ENCODE measurements around the gene ATP2B1.

Gene ATP2B1

GRCh38 chr12:89709157-89709994 lies 738 bp upstream of the ATP2B1 start:
- TF ChIP-seq TAF1 (IDR thresholded peaks at IDR 0.05; ENCODE audit: borderline replicate concordance, insufficient read depth, low read length): no peak; the same call in 1 of the 2 replicates
- peak; percentile 64 for TF ChIP-seq FOXP2 (optimal IDR thresholded peaks at IDR 0.05; ENCODE audit: borderline replicate concordance, extremely low read depth, extremely low read length, insufficient read depth)
- TF ChIP-seq SIN3A (IDR thresholded peaks at IDR 0.05; ENCODE audit: borderline replicate concordance, insufficient read depth, low read length): peak; percentile 38; the same call in 1 of the 2 replicates
- TF ChIP-seq REST (IDR thresholded peaks at IDR 0.05; ENCODE audit: insufficient read depth in 1 of 2, low read depth in 2 of 2, low read length in 2 of 2): no peak
- no peak; the same call in 1 of the 2 replicates for TF ChIP-seq POLR2AphosphoS5 (IDR thresholded peaks at IDR 0.05; ENCODE audit: low read depth, low read length)

GRCh38 chr12:89707703-89708564 lies 704 bp downstream of the ATP2B1 start:
- TF ChIP-seq SIN3A (IDR thresholded peaks at IDR 0.05; ENCODE audit: borderline replicate concordance, insufficient read depth, low read length) (no peak), TAF1 (IDR thresholded peaks at IDR 0.05; ENCODE audit: borderline replicate concordance, insufficient read depth, low read length) (no peak), FOXP2 (optimal IDR thresholded peaks at IDR 0.05; ENCODE audit: borderline replicate concordance, extremely low read depth, extremely low read length, insufficient read depth) (no peak), POLR2AphosphoS5 (IDR thresholded peaks at IDR 0.05; ENCODE audit: low read depth, low read length) (no peak), REST (IDR thresholded peaks at IDR 0.05; ENCODE audit: insufficient read depth in 1 of 2, low read depth in 2 of 2, low read length in 2 of 2) (no peak)

- TF ChIP-seq SIN3A (IDR thresholded peaks at IDR 0.05; ENCODE audit: borderline replicate concordance, insufficient read depth, low read length) (no peak), POLR2AphosphoS5 (IDR thresholded peaks at IDR 0.05; ENCODE audit: low read depth, low read length) (no peak), FOXP2 (optimal IDR thresholded peaks at IDR 0.05; ENCODE audit: borderline replicate concordance, extremely low read depth, extremely low read length, insufficient read depth) (no peak), TAF1 (IDR thresholded peaks at IDR 0.05; ENCODE audit: borderline replicate concordance, insufficient read depth, low read length) (no peak), REST (IDR thresholded peaks at IDR 0.05; ENCODE audit: insufficient read depth in 1 of 2, low read depth in 2 of 2, low read length in 2 of 2) (no peak)
These were observed 1.5 kb downstream of the ATP2B1 start for GRCh38 chr12:89706986-89707702.

GRCh38 chr12:89706551-89706950 lies 2.1 kb downstream of the ATP2B1 start:
- TF ChIP-seq TAF1 (IDR thresholded peaks at IDR 0.05; ENCODE audit: borderline replicate concordance, insufficient read depth, low read length) (no peak), SIN3A (IDR thresholded peaks at IDR 0.05; ENCODE audit: borderline replicate concordance, insufficient read depth, low read length) (no peak), POLR2AphosphoS5 (IDR thresholded peaks at IDR 0.05; ENCODE audit: low read depth, low read length) (no peak), REST (IDR thresholded peaks at IDR 0.05; ENCODE audit: insufficient read depth in 1 of 2, low read depth in 2 of 2, low read length in 2 of 2) (no peak), FOXP2 (optimal IDR thresholded peaks at IDR 0.05; ENCODE audit: borderline replicate concordance, extremely low read depth, extremely low read length, insufficient read depth) (no peak)
